Non-pigmented ciliary epithelial cell (primary cell): ENCODE measurements around the gene MLC1.

Experiments
- DNase-seq: peaks from one replicate; pipeline ENCODE4 v3.0.0-alpha.2; 2010; ENCODE audit warnings: low read depth

Gene MLC1

DNA sequence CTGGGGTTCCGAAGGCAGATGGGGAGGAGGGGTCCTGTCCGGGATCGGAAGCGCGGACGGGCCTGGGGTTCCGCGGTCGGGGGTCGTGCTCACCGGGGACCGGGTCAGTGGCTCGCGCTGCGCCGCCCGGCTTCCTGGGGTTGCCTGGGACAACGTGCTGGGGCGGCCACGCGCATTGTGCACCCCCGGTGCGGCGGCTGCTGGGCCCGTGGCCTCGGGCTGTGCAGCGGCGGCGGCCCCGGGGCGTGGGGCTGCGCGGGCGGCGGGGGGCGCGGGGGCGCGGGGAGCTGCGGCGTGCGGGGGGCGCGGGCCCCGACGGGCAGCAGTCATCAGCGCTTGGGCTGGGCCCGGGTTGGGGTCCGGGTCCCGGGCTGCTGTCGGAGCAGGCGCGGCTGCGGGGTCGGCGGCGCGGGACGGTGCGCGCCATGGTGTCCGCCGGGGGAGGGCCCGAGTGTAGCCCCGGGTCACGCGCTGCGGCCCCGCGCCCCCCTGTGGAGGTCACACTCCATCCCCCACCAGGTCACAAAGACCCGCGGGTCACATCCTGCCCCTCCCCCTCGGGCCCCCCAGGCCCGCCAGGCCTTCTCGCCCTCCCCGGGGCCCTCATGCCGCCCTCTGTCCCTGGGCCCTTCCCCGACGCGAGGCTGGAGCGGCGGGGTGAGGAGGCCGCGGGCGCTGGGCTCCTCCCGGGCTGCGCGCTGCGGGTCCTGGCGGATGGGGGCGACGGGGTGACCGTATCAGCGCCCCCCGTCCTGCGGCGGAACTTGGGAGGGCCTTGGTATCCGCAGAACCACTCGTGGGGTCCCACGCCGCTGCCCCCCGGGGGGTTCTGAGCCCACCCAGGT lies 26.9 kb downstream of the MLC1 start, which contains the start of gene TTLL8:
Gene TTLL8 (minus strand): TSS at position 238 of the 845 bp plus-strand sequence.
- no peak for DNase-seq

- DNase-seq = no peak
Observed at GRCh38 chr22:50057278-50058060, 27.8 kb downstream of the MLC1 start.

GRCh38 chr22:50056214-50056972 lies 28.8 kb downstream of the MLC1 start:
- DNase-seq = no peak

DNA sequence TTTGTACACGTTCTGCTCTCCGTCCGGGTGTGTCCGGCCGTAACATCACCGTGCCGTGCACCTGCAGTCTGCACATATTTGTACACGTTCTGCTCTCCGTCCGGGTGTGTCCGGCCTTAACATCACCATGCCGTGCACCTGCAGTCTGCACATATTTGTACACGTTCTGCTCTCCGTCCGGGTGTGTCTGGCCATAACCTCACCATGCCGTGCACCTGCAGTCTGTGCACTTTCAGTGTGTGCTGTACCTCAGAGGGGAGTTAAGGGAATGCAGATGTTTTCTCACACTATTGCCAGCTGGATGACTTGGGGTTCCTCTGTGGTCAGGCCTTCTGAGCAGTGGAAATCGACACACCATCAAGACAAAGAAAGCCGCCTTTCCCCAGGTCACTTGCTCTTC lies 31.4 kb downstream of the MLC1 start:
- DNase-seq = no peak

GRCh38 chr22:50051930-50052329 lies 33.3 kb downstream of the MLC1 start:
- DNase-seq = no peak

GRCh38 chr22:50049299-50050195 lies 35.7 kb downstream of the MLC1 start:
- no peak for DNase-seq

GRCh38 chr22:50048836-50049235 lies 36.4 kb downstream of the MLC1 start:
- no peak for DNase-seq

- no peak for DNase-seq
Observed at GRCh38 chr22:50048061-50048765, 37.0 kb downstream of the MLC1 start.

DNA sequence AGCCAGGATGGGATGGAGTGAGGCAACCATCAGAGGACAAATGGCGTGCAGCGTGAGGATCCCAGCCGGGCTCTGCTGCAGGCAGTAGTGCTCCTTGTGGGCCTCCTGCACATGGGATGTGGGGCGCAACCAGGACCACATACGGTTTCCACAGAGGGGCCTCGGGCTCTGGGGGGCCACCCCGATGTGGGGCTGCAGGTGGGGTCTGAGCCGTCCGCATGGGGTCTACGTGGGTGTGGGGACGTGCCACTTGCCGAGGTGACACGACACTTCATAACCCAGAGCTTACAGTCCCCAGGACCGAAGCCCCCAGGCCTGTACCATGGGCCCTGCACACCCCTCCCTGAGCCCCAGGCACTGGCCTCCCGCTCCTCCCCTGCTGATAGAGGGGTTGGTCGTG lies 37.9 kb downstream of the MLC1 start:
- no peak for DNase-seq

DNA sequence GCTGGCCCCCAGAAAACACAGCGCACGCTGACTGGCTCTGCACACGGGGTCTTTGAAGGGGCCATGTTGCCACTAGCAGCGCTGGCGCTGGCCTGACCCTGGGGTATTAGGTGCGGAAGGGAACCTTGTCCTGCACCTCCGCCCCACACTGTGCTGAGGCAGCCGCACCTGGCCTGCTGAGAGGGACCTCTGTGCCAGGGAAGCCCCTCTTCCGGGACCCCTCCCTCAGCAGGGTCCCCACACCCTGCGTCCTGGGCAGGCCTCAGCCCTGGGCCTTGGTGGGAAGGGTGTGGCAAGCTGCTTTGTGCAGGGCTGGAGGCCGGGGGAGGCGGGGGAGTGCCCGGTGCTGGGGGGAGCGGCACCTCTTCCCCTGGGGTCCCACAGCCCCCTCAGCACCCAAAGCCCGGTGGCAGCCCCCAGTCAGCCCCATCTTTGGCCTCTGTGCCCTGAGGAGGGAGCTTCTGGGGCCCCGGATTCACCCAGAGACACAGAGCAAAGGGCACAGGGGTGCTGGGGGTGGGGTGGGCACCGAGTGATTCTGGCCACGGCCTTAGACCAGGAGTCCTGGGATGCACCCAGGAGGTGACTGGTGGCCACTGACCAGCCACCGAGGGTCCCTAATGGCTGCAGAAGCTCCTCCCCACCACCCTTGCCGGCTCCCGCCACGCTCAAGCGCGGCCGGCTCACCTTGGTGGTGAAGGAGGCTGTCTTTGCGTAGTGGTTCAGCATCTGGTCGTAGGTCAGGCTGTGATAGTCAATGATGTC lies 38.6 kb downstream of the MLC1 start:
- no peak for DNase-seq

DNA sequence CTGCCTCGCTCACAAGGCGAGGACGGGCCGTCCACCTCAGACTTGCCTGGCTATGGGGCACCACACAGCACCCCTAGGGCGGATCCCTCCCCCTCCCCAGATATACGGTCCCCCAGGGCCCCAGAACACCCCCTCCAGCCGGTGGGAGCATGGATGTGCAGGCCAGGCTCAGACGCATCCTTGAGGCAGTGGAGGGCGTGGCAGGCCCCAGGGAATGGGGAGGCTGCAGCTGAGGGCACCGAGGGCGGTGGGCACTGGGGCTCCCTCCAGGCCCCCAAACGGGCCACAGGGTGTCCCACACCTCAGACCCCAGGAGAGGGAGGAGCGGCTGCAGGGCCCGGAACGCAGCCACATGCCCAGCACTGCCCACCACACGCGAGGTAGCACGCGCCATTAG lies 39.2 kb downstream of the MLC1 start:
- no peak for DNase-seq

- no peak for DNase-seq
Observed at GRCh38 chr22:50045211-50046018, 39.8 kb downstream of the MLC1 start.

DNA sequence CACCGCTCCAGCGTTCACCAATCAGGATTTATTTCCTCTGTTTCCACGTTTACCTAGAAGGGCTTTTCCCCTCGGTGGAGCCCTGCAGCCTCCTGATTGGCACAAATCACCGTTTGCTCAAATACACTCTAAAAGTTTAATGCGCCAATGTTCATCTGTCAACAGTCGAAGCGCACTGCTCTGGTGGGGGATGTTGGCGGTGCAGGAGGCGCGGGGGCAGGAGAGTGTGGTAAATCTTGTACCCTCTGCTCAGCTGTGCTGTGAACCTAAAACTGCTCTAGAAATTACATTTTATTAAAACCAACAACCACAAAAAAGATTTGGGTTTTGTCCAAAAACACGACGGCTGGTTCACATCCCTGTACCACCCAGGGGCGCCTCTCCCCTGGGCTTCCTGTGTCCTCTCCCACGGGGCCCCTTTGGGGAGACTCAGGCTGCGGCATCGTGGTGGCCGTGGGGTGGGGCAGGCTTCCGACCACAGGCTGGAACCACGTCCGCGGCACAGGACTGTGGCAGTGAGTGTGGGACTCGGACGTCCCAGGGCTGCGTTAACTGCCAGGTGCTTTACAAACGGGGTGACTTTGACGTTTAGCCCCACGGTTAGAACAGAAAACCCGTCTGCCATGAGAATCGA lies 40.6 kb downstream of the MLC1 start:
- DNase-seq = no peak

GRCh38 chr22:50041361-50042065 lies 43.7 kb downstream of the MLC1 start:
- no peak for DNase-seq

GRCh38 chr22:50040717-50041116 lies 44.5 kb downstream of the MLC1 start:
- DNase-seq = no peak

- DNase-seq = no peak
Observed at GRCh38 chr22:50039669-50040443, 45.4 kb downstream of the MLC1 start.
